Activated naive CD8-positive, alpha-beta T cell treated with anti-CD3 and anti-CD28 coated beads, Interleukin-2, amount 10 ng/mL, durations not matched to agents 7 days and 5 days (primary cell): ENCODE measurements around the gene GPS2. TPM values are rescaled to one million over a fixed set of nuclear protein-coding genes. Genes with fewer than 3 reads are reported as not detected.

Source experiments
- ATAC-seq: fragments of 150-1000 bp; cut with Tn5 transposase; one replicate; pipeline ENCODE4 v1.10.0; 2021; ENCODE audit warnings: low read depth, moderate library complexity
- POLR2A ChIA-PET: fragments of 350-600 bp; sonication (Branson Sonifier 250); formaldehyde crosslinking; loops from one replicate; lab custom pipeline; 2021; ENCODE audit warnings: antibody characterized with exemption; lab: Charles Lee
- DNase-seq: peaks from one replicate; pipeline ENCODE4 v3.0.0; 2021
- H3K27ac Mint-ChIP-seq: one replicate; pipeline ENCODE4 v1.8.0; 2022; ENCODE audit warnings: mild to moderate bottlenecking, mixed read lengths
- H3K27me3 Mint-ChIP-seq: one replicate; pipeline ENCODE4 v1.8.0; 2022; ENCODE audit warnings: mild to moderate bottlenecking, moderate library complexity, mixed read lengths
- H3K36me3 Mint-ChIP-seq: one replicate; pipeline ENCODE4 v1.8.0; 2021; ENCODE audit warnings: mild to moderate bottlenecking, mixed read lengths
- H3K4me1 Mint-ChIP-seq: one replicate; pipeline ENCODE4 v1.8.0; 2021; ENCODE audit warnings: mixed read lengths
- H3K4me3 Mint-ChIP-seq: one replicate; pipeline ENCODE4 v1.8.0; 2022; ENCODE audit warnings: mild to moderate bottlenecking, moderate library complexity, mixed read lengths
- H3K9me3 Mint-ChIP-seq: one replicate; pipeline ENCODE4 v1.8.0; 2021; ENCODE audit warnings: mixed read lengths
- total RNA-seq, 2 experiments: library from RNA; stranded (reverse); gene quantifications; one replicate each; pipeline ENCODE4 v1.2.3, GENCODE V29; 2021

Gene GPS2
- total RNA-seq, 2 experiments from 2014 or later, result 97.1 to 98.5 TPM

DNA sequence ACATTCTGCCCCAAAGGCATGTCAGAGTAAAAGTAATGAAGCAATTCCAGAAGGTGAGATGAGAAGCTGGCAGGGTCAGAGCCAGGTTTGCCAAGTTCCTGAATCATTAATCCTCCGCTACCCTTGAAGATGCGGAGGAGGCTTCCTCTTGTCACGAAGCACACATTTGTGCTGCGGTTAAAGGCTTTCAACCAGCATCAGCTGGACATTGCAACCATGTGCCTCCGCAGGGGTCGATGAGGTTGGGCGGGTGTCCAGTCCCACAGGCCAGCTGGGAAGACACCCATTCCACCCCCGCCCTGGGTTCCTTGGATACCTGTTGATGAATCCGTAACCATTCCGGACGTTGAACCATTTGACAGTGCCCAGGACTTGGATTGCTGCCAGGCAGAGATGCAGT lies 22.0 kb downstream of the GPS2 start:
- no peak overlapping the region for H3K27ac Mint-ChIP-seq
- ATAC-seq (no peak), DNase-seq (no peak)
- H3K36me3 Mint-ChIP-seq, result no peaks in the 10 kb centered on the region
- no peaks in the 10 kb centered on the region for H3K9me3 Mint-ChIP-seq
- H3K4me3 Mint-ChIP-seq, result peak overlapping the region; percentile 35
- H3K27me3 Mint-ChIP-seq, result peaks cover 43% of the 10 kb centered on the region
- POLR2A ChIA-PET, result interaction anchor here (2.0 kb wide), 1 partner anchor 12 kb away, joined by 5 read pairs; the partner anchor contains the start of gene SLC2A4
- peaks cover 20% of the 10 kb centered on the region for H3K4me1 Mint-ChIP-seq

DNA sequence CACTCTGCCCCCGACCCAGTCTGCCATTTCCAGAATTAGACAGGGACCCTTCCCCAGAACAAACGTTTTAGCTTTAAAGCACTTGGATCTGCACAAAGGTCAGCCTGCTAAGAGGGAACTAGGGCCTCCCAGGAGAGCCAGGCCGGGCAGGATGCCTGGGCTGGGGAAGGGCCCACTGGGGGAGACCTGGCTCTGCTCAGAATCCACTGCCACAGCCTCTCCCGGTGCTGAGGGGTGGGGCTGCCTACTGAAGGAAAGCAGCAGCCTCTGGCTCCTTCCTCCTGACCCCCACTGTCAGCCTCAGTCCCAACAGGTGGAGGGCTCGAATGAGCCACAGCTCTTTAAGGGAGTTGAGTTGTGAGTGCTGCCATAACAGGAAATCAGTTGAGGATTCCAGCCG lies 22.4 kb downstream of the GPS2 start:
- H3K9me3 Mint-ChIP-seq, result no peaks in the 10 kb centered on the region
- DNase-seq (no peak), ATAC-seq (no peak)
- H3K4me3 Mint-ChIP-seq, result no peak overlapping the region
- H3K4me1 Mint-ChIP-seq, result peaks cover 20% of the 10 kb centered on the region
- no peak overlapping the region for H3K27ac Mint-ChIP-seq
- POLR2A ChIA-PET, result interaction anchor here (2.0 kb wide), 1 partner anchor 11 kb away, joined by 5 read pairs; the partner anchor contains the start of gene SLC2A4
- H3K27me3 Mint-ChIP-seq, result peaks cover 48% of the 10 kb centered on the region
- H3K36me3 Mint-ChIP-seq, result no peaks in the 10 kb centered on the region

DNA sequence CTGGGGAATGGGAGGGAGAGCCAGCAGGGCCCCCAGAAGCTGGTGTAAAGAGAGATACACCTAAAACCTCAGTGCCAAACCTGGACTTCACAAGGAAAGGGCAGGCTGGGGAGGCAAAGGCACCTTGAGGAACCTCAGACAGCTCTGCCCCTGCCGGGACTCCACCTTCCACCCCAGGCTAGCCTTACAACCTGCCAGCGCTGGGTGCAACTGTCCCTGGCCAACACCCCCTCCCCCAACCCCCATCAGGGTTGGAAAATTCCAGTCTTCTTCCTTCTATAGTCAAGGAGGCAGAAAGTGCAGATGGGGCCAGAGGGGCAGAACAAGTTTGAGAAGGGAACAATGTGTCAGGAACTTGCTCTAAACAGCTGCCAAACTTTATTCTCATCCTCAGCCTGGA lies 23.0 kb downstream of the GPS2 start:
- no peaks in the 10 kb centered on the region for H3K9me3 Mint-ChIP-seq
- DNase-seq, result no peak
- no peak overlapping the region for H3K4me3 Mint-ChIP-seq
- H3K27ac Mint-ChIP-seq, result no peak overlapping the region
- POLR2A ChIA-PET, result interaction anchor here (2.0 kb wide), 1 partner anchor 11 kb away, joined by 5 read pairs; the partner anchor contains the start of gene SLC2A4
- no peaks in the 10 kb centered on the region for H3K36me3 Mint-ChIP-seq
- H3K4me1 Mint-ChIP-seq, result peaks cover 20% of the 10 kb centered on the region
- H3K27me3 Mint-ChIP-seq, result peaks cover 48% of the 10 kb centered on the region
- ATAC-seq, result no peak

DNA sequence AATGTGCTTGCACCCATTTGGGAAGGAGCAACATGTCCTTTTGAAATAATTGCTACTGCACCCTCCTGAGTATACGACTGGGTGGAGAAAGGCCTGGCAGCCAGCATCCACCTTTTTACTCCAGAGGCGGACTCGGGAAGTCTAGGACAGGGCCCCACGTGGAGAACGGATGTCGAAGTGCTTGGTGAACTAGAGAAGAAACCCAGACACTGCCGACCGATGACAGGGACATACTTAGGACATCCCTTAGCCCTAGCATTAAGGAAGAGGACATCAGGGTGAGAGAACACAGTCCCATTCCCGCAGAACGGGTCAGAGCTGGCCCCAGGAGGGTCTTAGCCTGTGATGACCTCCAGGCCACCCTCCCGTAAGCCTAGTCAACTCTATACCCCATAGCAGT lies 24.5 kb downstream of the GPS2 start:
- Mint-ChIP-seq H3K4me1 (peaks cover 13% of the 10 kb centered on the region), H3K36me3 (no peaks in the 10 kb centered on the region), H3K4me3 (no peak overlapping the region), H3K27me3 (peaks cover 50% of the 10 kb centered on the region), H3K27ac (no peak overlapping the region), H3K9me3 (no peaks in the 10 kb centered on the region)
- DNase-seq, result no peak
- POLR2A ChIA-PET, result interaction anchor here (0.6 kb wide), 2 partner anchors 13 to 25 kb away, joined by 6 to 7 read pairs; no protein-coding TSS in a partner anchor
- no peak for ATAC-seq

DNA sequence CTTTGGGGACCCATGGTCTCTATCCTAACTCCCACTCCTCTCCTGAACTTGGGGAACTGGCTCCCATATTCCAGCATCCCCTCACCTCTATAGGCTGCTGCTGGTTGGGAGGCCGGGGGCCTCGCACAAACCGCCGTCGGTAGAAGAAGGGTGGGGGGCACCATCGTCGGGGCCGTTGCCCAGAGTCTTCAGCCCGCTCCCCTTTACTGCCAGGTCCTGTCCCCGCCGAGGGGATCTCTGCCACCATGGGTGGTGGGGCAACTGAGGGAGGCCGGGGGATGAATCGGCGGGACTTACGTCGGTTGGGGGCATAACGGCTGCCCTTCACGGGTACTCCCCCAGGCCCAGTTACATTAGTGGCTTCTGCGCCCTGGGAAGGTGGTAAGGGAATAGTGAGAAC lies 25.0 kb downstream of the GPS2 start:
- peaks cover 45% of the 10 kb centered on the region for H3K27me3 Mint-ChIP-seq
- no peaks in the 10 kb centered on the region for H3K36me3 Mint-ChIP-seq
- POLR2A ChIA-PET, result interaction anchor here (0.6 kb wide), 1 partner anchor 12 kb away, joined by 7 read pairs; no protein-coding TSS in a partner anchor

DNA sequence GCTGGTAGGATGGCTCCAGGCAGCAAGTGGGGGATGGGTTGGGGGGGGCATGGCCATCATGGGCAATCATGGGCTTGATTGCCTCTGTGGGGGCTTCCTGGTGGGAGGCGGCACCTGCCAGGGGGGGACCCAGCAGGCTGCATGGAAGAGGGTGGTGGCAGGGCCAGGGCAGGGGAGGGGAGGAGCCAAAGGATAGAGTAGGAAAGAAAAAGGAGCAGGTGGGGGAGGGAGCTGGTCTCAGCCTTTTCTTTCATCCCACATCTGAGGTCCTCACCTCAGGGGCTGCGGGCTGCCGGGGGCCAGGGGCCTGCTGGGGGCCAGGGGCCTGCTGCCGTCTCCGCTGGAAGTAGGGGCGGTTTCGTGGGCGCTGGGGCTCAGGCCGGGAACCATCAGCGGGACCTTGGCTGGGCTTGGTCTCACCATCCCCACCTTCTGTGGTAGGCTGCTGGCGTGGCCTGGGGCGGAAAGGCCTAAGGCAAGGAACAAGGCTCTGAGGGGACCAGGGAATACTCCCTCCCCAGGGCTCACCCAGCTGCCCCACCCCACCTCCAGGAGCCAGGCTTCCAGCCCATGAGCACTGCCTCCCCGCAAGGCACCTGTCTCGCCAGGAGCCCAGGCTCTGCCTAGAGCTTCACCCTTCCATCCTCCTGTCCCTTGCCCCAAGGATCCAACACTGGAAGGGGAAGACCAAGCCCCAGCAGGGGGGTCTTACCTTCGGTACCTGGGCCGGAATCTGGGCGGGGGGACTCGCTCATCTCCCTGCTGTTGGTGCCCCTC lies 25.7 kb downstream of the GPS2 start:
- Mint-ChIP-seq H3K36me3 (no peaks in the 10 kb centered on the region), H3K4me1 (peaks cover 8% of the 10 kb centered on the region), H3K9me3 (no peaks in the 10 kb centered on the region), H3K27ac (no peak overlapping the region), H3K27me3 (peaks cover 42% of the 10 kb centered on the region), H3K4me3 (no peak overlapping the region)
- no peak for DNase-seq
- POLR2A ChIA-PET, result no interaction called here
- no peak for ATAC-seq

More for the DNA sequence above, 25.0 kb downstream of the GPS2 start:
- Mint-ChIP-seq H3K9me3 (no peaks in the 10 kb centered on the region), H3K4me3 (no peak overlapping the region), H3K27ac (no peak overlapping the region), H3K4me1 (peaks cover 10% of the 10 kb centered on the region)
- DNase-seq, result no peak
- ATAC-seq, result no peak

DNA sequence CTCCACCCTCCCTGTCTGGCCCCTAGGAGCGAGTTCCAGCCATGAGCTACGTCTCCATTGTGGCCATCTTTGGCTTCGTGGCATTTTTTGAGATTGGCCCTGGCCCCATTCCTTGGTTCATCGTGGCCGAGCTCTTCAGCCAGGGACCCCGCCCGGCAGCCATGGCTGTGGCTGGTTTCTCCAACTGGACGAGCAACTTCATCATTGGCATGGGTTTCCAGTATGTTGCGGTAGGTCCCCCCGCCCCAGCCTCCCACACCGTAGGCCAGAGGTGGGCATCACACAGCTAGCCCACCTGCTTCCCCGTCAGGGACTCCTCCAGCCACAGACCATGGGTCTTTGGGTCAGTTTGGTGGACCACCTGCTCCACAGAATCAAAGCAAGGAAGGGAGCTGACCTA lies 29.5 kb downstream of the GPS2 start:
- DNase-seq (no peak), ATAC-seq (no peak)
- no peak overlapping the region for H3K4me3 Mint-ChIP-seq
- peaks cover 8% of the 10 kb centered on the region for H3K4me1 Mint-ChIP-seq
- H3K27me3 Mint-ChIP-seq, result peaks cover 34% of the 10 kb centered on the region
- POLR2A ChIA-PET, result interaction anchor here (0.6 to 1.2 kb wide), 3 partner anchors 29 to 313 kb away, joined by 3 to 4 read pairs (median 4); partner anchors contain the start of gene ACAP1
- H3K36me3 Mint-ChIP-seq, result no peaks in the 10 kb centered on the region
- H3K9me3 Mint-ChIP-seq, result no peaks in the 10 kb centered on the region
- no peak overlapping the region for H3K27ac Mint-ChIP-seq

DNA sequence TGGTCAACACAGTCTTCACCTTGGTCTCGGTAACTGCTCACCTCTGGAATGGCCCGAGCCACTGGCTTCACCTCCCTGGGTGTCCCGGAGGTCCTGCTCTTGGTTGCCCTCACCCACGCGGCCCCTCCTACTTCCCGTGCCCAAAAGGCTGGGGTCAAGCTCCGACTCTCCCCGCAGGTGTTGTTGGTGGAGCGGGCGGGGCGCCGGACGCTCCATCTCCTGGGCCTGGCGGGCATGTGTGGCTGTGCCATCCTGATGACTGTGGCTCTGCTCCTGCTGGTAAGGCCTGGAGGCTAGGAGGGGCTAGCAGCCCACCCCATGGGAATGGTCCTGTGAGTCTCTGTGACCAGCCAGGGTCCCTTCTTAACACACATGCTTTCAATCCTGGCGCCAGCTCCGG lies 30.2 kb downstream of the GPS2 start:
- Mint-ChIP-seq H3K9me3 (no peaks in the 10 kb centered on the region), H3K36me3 (no peaks in the 10 kb centered on the region), H3K27me3 (peaks cover 32% of the 10 kb centered on the region), H3K4me3 (no peak overlapping the region), H3K27ac (no peak overlapping the region), H3K4me1 (peaks cover 14% of the 10 kb centered on the region)
- POLR2A ChIA-PET, result interaction anchor here (0.5 to 0.6 kb wide), 2 partner anchors 28 to 83 kb away, joined by 3 to 4 read pairs; no protein-coding TSS in a partner anchor
- ATAC-seq (no peak), DNase-seq (no peak)

DNA sequence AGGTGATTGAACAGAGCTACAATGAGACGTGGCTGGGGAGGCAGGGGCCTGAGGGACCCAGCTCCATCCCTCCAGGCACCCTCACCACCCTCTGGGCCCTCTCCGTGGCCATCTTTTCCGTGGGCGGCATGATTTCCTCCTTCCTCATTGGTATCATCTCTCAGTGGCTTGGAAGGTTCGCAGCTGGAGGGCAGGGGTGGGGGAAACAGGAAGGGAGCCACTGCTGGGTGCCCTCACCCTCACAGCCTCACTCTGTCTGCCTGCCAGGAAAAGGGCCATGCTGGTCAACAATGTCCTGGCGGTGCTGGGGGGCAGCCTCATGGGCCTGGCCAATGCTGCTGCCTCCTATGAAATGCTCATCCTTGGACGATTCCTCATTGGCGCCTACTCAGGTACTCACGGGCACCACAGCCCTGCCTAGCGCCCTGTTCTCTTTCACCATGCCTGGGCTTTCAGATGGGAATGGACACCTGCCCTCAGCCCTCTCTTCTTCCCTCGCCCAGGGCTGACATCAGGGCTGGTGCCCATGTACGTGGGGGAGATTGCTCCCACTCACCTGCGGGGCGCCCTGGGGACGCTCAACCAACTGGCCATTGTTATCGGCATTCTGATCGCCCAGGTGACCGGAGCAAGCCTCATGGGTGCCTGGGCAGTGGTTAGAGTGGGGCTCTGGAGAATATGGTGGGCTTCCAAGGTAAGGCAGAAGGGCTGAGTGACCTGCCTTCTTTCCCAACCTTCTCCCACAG lies 31.5 kb downstream of the GPS2 start:
- Mint-ChIP-seq H3K4me1 (peaks cover 14% of the 10 kb centered on the region), H3K36me3 (no peaks in the 10 kb centered on the region), H3K27me3 (peaks cover 35% of the 10 kb centered on the region), H3K4me3 (no peak overlapping the region), H3K9me3 (no peaks in the 10 kb centered on the region), H3K27ac (no peak overlapping the region)
- POLR2A ChIA-PET, result no interaction called here
- no peak for ATAC-seq
- DNase-seq, result no peak

DNA sequence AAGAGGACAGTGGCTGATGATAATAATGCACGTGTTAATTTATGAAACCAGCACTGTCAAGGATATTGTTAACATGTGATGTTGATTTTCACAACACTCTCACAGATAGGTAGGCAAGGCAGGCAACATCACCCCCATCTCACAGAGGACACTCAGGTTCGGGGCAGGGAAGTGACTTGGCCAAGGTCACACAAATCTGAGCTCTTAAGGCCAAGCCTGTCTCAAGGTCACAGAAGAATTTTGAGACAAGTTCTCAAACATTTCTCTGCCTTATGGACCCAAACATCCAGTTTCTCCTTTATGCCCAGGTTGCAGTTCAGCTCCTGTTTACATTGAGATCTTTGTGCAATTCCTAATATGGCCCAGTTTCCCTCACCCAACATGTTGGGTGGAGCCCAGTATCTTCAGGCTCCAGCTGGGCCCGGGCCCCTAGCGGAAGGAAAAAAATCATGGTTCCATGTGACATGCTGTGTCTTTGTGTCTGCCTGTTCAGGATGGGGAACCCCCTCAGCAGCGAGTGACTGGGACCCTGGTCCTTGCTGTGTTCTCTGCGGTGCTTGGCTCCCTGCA lies 32.3 kb downstream of the GPS2 start:
- Mint-ChIP-seq H3K9me3 (no peaks in the 10 kb centered on the region), H3K36me3 (no peaks in the 10 kb centered on the region), H3K27me3 (peaks cover 29% of the 10 kb centered on the region), H3K4me3 (no peak overlapping the region), H3K4me1 (peaks cover 14% of the 10 kb centered on the region), H3K27ac (no peak overlapping the region)
- DNase-seq (no peak), ATAC-seq (no peak)
- POLR2A ChIA-PET, result interaction anchor here (1.0 to 2.7 kb wide), 3 partner anchors 30 to 201 kb away, joined by 3 to 7 read pairs (median 3); partner anchors contain the start of gene POLR2A

DNA sequence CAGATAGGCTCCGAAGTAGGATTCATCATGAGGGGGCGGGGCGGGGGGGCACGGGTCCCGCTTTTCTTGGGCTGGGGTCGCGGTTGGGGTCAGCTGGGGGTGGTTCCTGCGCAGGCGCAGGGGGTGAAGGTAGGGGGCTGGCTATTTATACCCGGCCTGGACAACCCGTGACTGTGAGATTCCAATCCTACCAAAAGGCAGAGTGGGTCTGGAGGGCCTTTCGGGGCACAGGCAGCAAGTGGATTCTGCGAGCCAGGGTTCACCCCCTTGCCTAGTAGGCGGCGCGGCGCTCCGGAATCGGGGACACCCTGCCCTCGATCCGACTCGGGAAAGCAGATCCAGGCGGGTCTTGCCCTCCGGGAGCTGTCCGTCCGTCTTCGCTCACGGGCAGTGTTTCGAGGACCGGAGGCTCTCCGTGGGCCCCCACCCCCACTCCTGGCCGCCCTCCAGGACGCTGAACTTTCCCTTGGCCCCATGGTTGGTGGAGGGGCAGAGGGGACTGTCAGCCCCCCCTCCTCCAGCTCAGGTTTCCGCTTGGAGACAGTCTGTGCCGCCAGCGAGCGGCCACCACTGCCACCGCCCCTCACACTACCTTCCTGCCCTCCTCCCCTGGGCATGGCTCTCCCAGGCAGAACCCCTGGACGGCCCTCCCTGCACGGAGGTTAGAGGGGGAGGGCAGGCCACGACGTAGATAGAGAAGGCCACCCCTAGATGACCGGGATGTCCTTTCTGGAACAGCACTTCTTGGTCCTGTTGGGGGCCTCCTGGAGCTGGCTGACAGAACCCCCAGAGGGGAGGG lies 33.0 kb downstream of the GPS2 start:
- Mint-ChIP-seq H3K4me3 (peak overlapping the region; percentile 80), H3K36me3 (no peaks in the 10 kb centered on the region), H3K4me1 (peaks cover 14% of the 10 kb centered on the region), H3K27ac (no peak overlapping the region), H3K27me3 (peaks cover 27% of the 10 kb centered on the region), H3K9me3 (no peaks in the 10 kb centered on the region)
- POLR2A ChIA-PET, result interaction anchor here (1.0 to 2.7 kb wide), 8 partner anchors 10 to 406 kb away, joined by 3 to 7 read pairs (median 4); partner anchors contain the start of genes ACADVL, ACAP1, DLG4 and POLR2A
- DNase-seq, result no peak
- ATAC-seq, result no peak
